GM18505 (cell line): ENCODE results near the gene CCBE1.

Source experiments
- ATAC-seq: cut with Tn5 transposase; IDR thresholded peaks from one replicate; pipeline ENCODE4 v1.9.1; 2021; ENCODE audit not compliant: unreplicated experiment
- POLR2A ChIP-seq: IDR thresholded peaks from 4 replicates; pipeline ENCODE4 v1.6.1; 2011; ENCODE audit warnings: borderline replicate concordance; ENCODE audit not compliant: insufficient read depth, insufficient read length; ENCODE audit errors: extremely low read depth

CCBE1 gene

DNA sequence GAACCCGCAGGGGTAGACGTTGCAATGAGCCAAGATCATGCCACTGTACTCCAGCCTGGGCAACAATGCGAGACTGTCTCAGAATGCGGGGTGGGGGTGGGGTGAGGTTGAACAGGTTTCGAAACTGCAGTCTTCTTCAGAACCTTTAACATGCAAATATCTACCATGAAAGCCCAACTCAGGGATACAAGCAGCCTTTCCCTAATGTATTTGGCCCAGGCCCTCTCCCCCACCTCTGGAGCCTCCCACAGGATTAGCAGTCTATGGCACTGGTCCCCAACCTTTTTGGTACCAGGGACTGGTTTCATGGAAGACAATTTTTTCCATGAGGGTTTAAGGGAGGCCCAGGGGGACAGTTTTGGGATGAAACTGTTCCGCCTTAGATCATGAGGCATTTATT lies 53.5 kb downstream of the CCBE1 start:
- no peak for TF ChIP-seq POLR2A
- ATAC-seq, result no peak

DNA sequence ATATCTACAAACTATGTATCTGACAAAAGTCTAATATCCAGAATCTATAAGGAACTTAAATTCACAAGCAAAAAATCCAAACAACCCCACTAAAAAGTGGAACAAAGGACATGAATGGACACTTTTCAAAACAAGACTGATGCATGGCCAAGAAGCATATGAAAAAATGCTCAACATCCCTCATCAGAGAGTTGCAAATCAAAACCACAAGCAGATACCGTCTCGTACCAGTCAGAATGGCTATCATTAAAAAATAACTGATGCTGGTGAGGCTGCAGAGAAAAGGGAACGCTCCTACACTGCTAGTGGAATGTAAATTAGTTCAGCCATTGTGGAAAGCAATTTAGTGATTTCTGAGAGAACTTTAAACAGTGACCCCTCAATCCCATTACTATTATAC lies 56.5 kb downstream of the CCBE1 start:
- TF ChIP-seq POLR2A, result no peak
- no peak for ATAC-seq

DNA sequence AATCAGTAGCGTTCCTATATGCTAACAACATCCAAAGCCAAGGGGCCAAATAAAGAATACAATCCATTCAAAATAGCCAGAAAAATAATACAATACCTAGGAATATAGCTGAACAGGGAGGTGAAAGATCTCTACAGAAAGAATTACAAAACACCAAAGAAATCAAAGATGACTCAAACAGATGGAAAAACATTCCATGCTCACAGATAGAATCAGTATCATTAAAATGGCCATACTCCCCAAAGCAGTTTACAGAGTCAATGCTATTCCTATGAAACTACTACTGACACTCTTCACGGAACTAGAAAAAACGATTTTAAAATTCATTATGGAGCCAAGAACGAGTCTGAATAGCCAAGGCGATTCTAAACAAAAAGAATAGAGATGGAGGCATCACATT lies 57.4 kb downstream of the CCBE1 start:
- no peak for ATAC-seq
- no peak for TF ChIP-seq POLR2A

DNA sequence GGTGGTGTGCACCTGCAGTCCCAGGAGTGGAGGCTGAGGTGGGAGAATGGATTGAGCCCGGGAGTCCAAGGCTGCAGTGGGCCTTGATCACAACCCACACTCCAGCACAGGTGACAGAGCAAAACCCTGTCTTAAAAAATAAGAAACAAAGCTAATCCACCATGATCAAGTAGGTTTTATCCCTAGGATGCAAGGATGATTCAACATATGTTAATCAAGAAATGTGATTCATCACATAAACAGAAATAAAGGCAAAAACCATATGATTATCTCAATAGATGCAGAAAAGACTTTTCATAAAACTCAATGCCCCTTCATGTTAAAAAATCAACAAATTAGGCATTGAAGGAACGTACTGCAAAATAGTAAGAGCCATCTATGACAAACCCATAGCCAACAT lies 58.1 kb downstream of the CCBE1 start:
- ATAC-seq, result no peak
- no peak for TF ChIP-seq POLR2A

DNA sequence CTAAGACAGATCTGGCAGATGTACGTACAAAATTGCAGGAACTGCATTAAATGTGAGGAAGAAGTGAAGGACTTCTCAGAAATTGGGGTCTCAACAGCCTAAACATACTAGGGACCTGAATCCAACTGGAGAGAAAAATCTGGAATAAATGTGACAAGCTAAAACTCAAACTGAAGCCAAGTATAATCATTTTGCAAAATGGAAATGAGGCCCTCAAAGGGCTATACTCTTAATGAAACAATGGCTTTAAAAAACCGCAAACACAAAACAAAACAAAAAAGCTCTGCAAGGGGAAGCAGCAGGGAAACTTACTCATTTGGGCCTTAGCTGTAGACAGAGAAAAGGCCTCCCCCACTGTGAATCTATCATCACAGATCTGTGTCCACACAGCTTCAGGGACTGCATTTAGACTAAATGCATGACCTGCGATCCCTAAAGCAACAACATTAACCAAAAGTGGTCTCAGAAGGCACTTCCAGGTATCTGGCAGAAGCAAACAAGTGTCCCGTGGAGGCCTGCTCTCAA lies 63.2 kb downstream of the CCBE1 start:
- no peak for TF ChIP-seq POLR2A
- ATAC-seq, result no peak

DNA sequence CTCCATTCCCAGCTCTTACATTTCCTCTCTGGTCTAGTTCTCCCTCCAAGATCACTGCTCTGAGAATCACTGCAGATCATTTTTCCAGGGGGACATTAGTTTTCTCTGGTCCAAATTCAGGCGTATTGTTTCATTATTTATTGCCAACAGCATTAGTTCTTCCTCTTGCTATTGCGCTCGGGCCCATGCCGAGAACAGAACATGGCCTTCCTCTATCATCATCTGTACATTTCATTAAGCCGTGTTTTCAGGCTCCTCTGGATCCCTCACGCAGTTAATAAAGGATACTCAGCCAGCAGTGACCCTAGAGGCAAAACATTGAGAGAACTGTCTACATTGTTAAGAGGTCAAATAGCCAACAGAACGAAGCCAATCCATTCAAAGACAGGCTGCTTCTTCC lies 63.9 kb downstream of the CCBE1 start:
- no peak for TF ChIP-seq POLR2A
- no peak for ATAC-seq

DNA sequence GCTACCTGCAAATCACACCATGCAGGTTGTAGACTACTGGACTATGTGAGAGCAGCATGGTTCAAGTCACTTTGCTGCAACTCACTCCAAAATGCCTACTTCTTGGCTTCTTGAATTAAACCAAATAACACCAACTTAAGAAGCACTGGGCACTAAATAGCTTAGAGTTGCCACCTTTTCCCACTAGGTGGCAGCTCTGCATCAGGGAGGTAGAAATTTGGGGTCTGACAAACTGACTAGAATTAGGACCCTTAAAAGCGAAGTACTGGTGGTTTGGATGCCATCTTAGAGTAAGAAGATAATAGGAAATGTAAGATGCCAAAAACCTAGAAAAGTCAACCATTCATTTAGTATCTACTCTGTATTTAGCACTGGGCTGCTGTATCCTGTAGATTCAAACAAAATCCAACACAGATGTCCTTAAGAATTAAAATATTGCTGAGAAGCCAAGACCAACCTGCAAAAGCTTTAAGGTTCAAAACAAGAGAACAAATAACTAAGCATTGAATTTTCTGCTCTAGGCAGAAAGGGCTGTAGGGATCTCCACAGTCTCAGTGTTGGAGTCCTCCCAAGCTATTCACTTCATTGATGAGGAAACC lies 65.5 kb downstream of the CCBE1 start:
- no peak for TF ChIP-seq POLR2A
- ATAC-seq, result no peak

DNA sequence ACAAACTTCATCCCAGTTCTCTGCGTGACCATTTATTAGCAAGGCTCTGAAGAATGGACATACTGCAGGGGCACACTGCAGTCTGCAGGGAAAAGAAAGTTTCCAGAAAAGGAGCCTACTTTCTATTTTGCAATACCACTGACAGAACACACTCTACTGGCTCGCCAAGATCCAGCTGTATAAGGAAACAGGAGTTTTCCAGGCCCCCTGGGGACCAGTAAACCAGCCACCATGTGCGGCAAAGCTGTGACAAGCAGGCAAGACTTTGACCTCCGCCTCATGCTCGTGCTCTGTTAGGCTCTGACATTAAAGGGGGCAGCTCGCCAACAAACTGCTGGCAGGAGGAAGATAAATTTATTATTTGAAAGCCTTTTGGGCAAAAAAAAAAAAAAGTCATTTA lies 67.3 kb downstream of the CCBE1 start:
- TF ChIP-seq POLR2A, result no peak
- no peak for ATAC-seq

DNA sequence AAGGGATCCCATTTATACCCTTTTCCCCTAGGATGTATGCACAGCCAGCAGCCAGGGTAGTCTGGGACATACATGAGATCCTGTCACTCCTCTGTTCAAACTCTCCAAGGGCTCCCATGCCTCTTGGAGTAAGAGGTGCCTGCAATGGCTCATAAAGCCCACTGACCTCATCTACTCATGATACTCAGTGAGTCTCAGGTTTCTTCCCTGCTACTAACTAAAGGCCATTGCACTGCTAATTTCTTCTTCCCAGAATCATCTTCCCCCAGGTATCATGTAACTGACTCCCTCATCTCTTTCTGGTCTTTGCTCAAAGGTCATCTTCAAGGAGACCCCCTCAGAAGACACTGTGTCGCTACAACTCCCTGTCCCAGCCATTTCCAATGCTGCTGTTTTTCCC lies 68.2 kb downstream of the CCBE1 start:
- no peak for ATAC-seq
- no peak for TF ChIP-seq POLR2A

DNA sequence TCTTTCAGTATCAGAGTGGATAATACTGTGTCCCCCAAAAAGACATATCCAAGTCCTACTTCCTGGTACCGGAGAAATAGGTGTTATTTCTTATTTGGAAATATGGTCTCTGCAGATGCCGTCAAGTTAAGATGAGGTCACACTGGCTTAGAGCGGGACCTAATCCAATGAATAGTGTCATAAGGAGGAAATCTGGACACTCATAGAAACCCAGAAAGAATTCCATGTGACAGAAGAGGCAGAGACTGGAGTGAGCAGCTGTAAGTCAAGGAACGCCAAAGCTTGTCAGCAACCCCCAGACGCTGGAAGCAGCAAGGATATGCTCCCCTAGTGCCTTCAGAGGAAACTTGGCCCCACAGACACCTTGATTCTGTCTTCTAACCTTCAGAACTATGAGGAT lies 69.8 kb downstream of the CCBE1 start:
- no peak for TF ChIP-seq POLR2A
- no peak for ATAC-seq

DNA sequence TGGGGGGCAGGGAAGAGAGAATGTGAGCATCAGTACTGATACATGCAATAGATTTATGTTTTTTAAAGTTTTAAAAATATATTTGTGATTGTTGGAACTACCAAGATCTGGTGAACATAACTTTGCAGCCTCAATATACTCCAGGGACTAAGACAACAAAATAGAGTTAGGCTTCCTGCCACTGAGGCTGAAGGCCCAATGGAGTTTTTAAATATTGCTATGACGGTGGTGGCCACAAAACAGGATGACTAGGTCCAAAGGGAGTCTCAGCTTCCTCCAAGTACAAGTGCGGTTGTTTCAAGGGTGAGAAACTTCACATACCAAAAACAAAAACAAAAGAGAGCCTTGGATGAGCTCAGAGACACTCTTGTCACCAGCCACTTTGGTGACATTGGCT lies 72.9 kb downstream of the CCBE1 start:
- ATAC-seq, result no peak
- no peak for TF ChIP-seq POLR2A

DNA sequence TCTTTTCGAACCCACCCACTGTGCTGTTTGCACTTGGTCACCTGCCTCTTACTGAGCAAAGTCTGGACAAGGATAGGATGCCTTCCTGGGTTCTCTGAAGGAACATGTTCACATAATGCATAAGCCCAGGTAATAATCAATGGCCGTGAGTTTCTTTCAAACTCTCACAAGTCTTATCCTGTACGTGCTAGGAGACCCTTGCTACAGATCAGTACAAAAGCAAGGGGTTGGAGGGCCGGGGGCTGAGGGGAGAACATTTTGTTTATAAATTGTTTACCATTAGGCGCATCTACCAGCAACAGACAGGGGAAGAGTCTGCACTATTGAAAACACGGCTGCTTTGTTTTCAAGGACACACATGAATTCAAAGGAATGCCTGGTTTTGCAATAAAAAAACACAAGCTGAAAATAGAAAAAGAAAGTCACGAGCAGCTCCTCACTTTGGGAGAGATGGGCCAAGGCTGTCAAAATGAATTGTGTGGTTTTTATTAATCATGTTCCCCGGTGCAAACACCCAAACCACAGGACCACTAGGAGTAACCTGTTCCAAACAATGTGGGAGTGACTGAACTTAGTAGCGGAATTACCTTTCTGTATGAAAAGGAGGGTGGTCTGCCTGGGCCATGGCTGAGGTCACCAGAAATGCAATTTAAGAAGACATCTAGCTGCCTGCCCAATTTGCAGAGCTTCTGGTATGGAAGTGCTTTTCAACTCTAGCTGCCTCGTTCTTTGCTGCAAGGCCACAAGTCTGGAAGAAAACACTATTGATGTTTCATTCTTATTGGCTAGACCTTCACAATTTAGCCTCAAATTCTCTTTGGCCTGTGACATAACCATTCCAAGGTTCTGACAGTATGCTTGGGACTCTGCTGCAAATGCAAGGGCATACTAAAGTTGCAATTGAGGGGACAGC lies 73.5 kb downstream of the CCBE1 start:
- ATAC-seq, result no peak
- no peak for TF ChIP-seq POLR2A

DNA sequence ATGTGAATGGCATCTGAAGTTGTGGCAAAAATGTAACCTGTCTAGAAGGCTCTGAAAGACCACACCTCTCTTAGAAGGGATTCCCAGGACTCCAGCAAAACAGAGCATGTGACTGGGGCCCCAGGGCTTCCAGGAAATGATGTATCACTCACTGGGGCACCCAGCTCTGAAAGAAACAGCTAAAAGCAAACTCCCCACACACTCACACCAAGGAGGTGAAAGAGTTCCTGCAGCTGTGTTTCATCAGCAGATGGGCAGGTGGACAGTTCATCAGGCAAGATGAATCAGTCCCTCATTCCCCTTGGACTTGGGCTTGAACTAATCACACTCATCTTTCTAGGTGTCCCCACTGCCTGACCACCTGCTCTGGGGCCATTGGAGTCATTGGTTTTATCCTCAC lies 76.2 kb downstream of the CCBE1 start:
- no peak for ATAC-seq
- TF ChIP-seq POLR2A, result no peak

DNA sequence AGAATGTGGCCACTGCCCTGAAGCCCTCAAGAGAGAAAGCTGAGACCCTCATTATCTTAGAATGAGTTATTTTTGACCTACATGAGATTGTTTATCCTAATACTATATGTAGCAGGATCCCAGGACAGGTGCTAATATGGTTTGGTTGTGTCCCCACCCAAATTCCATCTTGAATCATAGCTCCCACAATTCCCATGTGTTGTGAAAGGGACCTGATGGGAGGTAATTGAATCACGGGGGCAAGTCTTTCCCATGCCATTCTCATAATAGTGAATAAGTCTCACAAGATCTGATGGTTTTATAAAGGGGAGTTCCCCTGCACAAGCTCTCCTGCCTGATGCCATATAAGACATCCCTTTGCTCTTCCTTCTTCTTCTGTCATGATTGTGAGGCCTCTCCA lies 76.8 kb downstream of the CCBE1 start:
- no peak for ATAC-seq
- TF ChIP-seq POLR2A, result no peak
